ENCODE results near the gene DDX28.

The DDX28 gene

GRCh38 chr16:68022728-68023537, at the start of gene DDX28, which contains the start of gene DUS2:
TSS of gene DDX28 (minus strand) at chr16:68023232. CDS start at chr16:68023202, 30 bp downstream.
TSS of gene DUS2 (plus strand) at chr16:68023284. CDS start at chr16:68038024, 14,740 bp downstream.
- peak; percentile 58 for DNase-seq

- DNase-seq = no peak
Observed at GRCh38 chr16:68072038-68072695, 49.1 kb upstream of the DDX28 start.

GRCh38 chr16:68071518-68071901, 48.5 kb upstream of the DDX28 start:
- no peak for DNase-seq

- no peak for DNase-seq
Observed at GRCh38 chr16:68070806-68071517, 47.9 kb upstream of the DDX28 start.

DNA sequence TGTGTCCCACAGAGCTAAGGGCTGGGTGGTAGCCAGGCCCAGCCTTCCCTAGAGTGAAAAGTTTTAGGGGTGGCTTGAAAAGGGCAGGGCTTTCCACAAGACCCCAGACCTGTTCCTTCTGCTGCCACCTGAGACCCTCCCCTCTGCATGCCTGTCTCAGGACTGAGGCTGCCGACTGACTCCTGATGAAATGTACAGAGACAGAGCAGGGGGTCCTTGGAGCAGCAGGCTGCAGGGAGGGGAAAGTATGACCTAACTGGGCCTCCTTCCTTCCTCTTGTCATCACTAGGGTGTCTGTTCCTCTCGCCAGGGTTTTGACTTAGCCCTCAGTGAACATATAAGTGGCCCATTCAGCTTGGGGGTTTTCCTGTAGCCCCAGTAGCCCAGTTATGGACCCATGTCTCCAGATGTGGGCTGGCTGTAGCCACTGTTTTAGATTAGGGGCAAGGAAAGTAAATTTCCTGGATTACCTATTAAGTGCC, 47.3 kb upstream of the DDX28 start:
- no peak for DNase-seq

DNA sequence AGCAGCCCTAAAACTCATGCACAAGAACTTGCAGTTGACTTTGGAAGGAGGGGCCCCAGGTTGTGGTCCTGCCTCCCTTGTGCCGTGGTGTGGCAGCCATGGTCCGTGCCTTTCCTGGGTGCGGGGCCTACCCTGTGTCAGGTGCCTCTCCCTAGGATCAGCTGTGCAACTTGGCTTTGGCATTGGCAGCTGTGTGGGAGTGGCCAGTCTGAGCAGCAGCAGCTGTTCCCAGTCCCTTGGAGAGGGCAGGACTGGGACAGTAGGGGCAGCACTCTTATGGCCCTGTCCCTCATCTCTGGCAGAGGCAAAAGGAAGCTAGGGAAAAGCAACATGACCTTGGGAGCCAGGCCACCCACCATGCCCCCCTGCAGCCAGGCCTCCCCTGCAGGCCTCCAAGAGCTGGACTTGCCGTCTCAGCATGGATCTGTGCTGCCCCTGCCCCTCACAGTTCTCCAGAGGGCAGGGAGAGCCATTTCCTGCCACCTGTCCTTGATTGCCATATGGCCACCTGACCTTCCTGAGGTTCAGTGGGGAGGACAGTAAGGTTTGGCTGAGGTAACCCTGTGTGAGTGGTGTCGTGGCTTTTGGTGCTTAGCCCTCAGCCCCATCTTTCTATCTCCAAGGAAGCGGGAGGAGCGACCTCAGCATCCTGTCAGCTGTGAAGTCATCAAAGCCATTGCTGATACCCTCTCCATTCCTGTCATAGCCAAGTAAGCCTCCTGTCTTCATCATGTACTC, 46.6 kb upstream of the DDX28 start:
- no peak for DNase-seq

GRCh38 chr16:68068926-68069325, 45.9 kb upstream of the DDX28 start:
- DNase-seq = no peak

DNA sequence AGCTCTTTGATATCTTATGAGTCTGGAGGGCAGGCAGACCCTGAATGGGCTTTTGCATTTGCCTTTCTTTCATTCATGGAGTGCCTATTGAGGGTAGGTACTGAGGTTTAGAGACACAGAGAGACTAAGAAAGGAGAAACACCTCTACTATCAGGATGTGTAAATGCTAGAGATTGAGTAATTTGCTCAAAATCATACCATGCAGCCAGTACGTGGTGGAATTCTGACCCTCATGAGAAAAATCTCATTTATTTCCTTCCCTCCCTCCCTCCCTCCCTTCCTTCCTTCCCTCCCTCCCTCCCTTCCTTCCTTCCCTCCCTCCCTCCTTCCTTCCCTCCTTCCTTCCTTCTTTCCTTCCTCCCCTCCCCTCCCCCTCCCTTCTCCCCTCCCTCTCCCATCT, 43.7 kb upstream of the DDX28 start:
- DNase-seq = no peak

GRCh38 chr16:68065716-68066305, 42.8 kb upstream of the DDX28 start:
- DNase-seq = no peak

DNA sequence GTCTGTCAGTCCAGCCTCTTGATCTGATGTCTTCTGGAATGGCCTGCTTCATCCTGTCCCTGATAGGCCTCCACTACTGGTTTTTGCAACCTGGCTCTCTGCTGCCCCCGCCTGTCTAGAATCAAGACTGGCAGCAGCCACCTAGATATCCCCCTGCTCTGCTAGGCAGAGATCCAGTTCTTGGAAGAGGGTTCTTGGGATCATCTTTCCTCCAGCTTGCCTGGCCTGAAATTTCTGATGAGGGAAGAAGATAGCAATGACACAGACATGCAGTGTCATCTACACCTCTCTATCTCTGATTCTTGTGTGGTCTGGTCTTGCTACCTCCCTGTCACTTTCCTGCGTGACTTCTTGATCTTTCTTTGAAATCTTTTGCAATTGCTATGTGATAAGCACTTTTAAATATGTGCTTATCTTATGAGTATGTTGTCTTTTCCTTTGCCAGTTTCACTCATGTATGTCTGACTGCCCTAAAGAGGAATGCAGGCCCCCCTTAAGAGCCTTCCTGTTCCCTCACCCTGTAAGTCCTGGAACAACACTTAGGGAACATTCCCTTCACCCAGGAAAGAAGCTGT, 41.8 kb upstream of the DDX28 start:
- DNase-seq = no peak

- no peak for DNase-seq
Observed at GRCh38 chr16:68062910-68063393, 39.9 kb upstream of the DDX28 start.

GRCh38 chr16:68061396-68061795, 38.4 kb upstream of the DDX28 start:
- DNase-seq = no peak

DNA sequence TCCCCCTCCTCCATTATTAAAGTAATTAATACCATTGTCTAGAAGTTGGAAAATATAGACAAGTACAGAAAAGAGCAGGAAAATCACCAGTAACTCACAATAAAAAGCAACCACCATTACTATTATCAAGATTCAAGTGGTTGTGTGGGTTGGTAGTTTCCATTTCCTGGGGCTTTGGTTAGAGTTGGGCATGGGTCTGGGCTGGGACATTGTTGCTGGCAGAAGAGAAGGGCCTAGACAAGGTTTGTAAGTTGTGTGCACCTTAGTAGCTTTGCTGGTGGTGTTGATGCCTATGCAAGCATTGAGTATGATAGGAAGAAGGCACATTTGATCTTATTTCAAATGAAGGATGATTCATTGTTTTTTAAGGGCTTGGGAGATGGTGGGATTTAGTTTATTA, 36.8 kb upstream of the DDX28 start:
- no peak for DNase-seq

GRCh38 chr16:68055395-68055794, 32.4 kb upstream of the DDX28 start:
- DNase-seq = no peak

GRCh38 chr16:68049449-68049848, 26.4 kb upstream of the DDX28 start:
- DNase-seq = no peak

GRCh38 chr16:68047987-68048386, 25.0 kb upstream of the DDX28 start:
- DNase-seq = no peak

- DNase-seq = no peak
Observed at GRCh38 chr16:68046106-68046505, 23.1 kb upstream of the DDX28 start.

- DNase-seq = no peak
Observed at GRCh38 chr16:68041783-68042182, 18.8 kb upstream of the DDX28 start.

DNA sequence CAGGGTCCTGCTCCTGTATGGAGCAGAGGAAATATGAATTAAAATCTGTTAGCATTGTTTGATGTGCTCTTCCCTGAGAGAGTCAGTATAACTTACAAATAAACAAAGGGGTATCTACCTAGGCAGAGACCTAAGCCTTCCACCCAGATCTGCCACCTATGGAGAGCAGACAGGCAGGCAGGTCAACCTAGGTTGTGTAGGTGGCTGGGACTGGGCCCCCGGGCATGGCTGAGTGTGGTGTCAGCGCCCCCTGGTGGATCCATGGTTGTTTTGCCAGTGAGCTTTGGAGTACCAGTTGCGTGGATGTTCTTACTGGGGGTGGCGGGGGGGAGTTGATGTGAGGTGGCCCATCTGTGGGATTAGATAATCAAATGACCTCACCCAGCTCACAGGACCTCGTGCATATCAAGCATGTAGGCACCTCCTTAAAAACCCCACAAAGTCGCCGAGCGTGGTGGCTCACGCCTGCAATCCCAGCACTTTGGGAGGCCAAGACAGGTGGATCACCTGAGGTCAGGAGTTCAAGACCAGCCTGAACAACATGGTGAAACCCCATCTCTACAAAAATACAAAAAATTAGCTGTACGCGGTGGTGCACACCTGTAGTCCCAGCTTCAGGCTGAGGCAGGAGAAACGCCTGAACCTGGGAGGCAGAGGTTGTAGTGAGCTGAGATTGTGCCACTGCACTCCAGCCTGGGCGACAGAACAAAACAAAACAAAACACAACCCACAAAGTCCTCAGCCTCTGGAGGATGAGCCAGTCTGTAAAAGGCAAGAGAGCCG, 17.7 kb upstream of the DDX28 start:
- DNase-seq = peak; percentile 22

DNA sequence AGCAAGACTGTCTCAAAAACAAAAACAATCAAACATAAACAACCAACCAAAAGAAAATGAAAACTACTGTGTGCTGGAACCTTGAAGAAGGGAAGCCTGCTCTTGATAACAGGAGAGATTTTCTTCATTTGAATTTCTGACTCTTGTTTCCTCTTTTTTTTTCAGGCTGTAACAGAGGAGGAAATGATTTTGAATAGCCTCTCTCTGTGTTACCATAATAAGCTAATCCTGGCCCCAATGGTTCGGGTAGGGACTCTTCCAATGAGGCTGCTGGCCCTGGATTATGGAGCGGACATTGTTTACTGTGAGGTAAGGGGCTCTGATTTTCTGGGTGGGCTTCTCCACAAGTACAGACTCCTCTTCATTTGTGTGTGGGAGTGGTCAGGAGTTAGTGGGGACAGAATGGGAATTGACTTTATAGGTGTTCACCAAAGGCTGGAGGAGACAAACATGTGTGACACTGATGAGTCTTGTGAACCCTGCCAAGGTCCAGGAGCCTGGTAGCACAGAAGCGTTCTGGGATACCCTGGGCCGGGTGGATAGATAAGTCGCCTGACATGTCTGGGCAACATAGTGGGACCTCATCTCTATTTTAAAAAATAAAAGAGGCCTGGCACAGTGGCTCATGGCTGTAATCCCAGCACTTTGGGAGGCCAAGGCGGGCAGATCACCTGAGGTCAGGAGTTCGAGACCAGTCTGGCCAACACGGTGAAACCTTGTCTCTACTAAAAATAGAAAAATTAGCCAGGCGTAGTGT, 15.0 kb upstream of the DDX28 start:
- no peak for DNase-seq
